ENCODE results near the gene OBSCN.

The OBSCN gene

DNA sequence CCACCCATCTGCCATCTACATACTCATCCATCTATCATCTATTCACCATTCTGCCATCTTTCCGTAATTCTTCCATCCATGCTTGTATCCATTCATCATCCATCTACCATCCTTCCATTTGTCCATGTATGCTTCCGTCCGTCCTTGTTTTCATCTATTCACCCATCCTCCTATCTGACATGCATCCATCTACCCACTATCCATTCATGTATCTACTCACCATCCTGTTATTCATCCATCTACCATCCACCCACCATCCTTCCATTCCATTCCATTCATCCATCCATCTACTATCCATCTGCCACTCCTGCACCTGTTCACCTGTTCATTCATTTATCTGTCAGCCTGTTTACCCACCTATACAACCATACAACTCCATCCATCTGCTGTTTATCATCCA is 112.5 kb downstream of the OBSCN start:
- DNase-seq (ENCODE audit: low read depth): no peak

DNA sequence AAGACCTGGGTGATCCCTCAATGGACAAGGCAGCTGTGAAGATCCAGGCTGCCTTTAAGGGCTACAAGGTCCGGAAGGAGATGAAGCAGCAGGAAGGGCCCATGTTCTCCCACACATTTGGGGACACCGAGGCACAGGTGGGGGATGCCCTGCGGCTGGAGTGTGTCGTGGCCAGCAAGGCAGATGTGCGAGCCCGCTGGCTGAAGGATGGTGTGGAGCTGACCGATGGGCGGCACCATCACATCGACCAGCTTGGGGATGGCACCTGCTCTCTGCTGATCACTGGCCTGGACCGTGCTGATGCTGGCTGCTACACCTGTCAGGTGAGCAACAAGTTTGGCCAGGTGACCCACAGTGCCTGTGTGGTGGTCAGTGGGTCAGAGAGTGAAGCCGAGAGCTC is 113.6 kb downstream of the OBSCN start:
- DNase-seq (ENCODE audit: low read depth): no peak

DNA sequence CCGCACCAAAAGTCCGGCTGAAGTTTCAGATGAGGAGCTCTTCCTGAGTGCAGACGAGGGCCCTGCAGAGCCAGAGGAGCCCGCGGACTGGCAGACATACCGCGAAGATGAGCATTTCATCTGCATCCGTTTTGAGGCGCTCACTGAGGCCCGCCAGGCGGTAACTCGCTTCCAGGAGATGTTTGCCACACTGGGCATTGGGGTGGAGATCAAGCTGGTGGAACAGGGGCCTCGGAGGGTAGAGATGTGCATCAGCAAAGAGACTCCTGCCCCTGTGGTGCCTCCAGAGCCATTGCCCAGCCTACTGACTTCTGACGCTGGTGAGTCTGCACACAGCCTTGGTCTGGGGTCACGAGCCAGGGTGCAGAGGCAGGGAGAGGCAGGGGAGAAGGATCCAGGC is 114.1 kb downstream of the OBSCN start:
- DNase-seq (ENCODE audit: low read depth): no peak

DNA sequence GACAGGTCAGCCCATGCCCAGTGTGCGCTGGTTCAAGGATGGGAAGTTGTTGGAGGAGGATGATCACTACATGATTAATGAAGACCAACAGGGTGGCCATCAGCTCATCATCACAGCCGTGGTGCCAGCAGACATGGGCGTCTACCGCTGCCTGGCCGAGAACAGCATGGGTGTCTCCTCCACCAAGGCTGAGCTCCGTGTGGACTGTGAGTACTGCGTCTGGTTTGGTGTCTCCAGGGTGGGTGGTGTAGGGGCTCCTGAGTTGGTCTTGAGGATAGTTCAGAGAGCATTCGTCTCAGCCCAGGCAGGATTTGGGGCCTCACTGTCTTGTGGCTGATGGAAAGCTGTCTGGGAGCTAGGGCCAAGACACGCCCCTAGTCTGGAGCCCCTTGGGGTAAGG is 115.6 kb downstream of the OBSCN start:
- DNase-seq (ENCODE audit: low read depth): no peak

DNA sequence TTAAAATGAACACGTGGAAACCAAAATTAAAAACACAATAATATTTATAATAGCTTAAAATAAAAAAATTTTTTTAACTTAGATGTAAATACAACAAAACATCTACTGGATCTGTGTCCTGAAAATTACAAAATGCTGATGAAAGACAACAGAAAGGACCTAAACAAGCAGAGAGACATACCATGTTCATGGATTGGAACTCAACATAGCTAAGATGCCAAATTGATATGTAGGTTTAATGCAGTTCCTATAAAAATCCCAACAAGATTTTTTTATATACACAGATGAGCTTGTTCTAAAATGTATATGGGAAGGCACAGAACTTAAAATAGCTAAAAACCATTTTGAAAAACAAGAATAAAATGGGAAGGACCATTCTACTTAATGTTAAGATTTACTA is 117.4 kb downstream of the OBSCN start:
- no peak for DNase-seq (ENCODE audit: low read depth)

DNA sequence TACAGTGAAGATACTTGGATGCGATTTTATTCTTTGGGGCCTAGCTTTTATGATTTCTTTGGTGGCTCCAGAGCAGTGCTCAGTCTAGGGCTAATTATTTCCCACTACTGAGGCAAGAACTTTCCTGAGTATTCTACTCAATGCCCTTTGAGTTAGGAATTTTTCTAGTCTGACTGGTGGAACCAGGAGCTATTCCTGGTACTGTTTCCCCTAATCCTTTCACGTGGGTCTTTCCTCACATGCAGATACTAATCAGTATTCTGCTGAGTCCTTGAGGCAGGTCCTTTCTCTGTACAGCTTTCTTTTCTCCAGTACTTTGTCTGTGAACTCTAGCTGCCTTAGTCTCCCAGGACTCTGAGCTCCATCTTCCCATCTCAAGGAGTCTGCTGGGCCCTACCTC is 122.0 kb downstream of the OBSCN start:
- no peak for DNase-seq (ENCODE audit: low read depth)

DNA sequence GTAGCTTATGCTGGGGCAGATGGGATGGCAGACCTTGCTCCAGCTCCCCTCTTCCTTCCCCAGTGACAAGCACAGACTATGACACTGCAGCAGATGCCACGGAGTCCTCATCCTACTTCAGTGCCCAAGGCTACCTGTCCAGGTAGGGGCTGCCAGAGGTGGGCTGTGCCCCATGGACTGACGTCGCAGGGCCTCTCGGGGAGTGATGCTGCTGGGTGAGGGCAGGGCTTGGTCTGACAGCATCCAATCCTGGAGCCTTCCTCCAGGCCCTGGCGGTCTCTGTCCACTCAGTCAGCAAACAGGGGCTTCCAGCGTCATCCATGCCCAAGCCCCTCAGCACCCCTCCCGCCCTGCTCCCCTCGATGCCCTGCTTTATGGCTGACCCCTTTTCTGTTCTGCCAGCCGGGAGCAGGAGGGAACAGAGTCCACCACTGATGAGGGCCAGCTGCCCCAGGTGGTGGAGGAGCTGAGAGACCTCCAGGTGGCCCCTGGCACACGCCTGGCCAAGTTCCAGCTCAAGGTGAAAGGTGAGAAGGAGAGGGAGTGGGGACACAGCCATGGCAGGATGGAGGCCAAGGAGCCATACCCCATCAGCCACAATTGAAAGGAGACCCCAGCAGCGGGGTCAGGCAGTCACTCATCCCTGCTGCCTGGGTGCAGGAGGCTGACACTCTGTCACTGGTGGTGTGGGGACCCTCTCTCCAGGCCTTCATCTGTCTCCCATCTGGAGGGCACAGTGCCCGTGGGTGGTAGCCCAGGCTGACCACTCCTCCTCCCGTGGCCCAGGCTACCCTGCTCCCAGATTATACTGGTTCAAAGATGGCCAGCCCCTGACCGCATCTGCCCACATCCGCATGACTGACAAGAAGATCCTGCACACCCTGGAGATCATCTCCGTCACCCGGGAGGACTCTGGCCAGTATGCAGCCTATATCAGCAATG is 125.2 kb downstream of the OBSCN start:
- DNase-seq (ENCODE audit: low read depth): no peak

DNA sequence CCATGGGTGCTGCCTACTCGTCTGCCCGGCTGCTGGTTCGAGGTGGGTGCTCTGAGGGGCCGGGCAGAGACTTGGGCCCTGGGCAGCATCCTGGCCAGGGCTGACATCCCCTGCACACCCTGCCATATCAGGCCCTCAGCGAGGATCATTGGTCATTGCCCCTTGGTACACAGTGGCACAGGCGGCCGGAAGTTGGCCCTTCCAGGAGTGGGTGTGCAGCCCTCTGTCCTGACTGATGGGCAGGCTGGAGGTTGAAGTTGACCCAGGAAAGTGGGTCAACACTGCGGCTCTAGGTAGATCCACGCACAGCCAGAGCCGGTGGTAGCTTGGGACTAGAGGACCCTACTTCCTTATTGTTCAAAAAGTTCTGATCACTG is 125.9 kb downstream of the OBSCN start:
- DNase-seq (ENCODE audit: low read depth): no peak

DNA sequence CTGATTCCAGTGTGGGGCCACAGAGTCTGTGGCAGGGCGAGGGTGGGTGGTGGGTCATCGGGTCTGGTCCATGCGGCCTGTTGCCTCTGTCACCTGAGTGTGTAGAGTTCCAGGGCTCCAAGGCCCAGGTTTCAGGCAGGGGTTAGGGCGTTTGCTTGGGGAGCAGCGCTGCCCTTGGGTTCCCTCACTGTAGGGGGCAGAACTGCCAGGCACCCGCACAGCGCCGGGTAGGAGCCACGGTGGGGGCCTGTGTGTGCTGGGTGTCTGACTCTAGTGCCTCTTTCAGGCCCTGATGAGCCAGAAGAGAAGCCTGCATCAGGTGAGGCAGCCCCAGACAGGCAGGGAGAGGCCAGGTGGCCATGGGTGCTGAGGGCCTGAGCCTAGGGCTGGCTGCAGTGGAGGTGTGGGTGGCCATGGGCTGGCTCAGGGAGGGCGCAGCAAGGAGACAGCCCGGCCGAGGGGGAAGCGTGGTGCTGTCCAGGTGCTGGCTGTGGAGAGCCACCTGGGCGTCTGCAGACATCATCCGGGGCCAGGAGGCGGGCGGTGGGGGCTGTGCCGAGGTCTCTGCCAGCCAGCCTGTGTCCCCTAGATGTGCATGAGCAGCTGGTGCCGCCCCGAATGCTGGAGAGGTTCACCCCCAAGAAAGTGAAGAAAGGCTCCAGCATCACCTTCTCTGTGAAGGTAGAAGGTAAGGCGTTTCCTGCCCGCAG is 126.5 kb downstream of the OBSCN start:
- DNase-seq (ENCODE audit: low read depth): no peak

DNA sequence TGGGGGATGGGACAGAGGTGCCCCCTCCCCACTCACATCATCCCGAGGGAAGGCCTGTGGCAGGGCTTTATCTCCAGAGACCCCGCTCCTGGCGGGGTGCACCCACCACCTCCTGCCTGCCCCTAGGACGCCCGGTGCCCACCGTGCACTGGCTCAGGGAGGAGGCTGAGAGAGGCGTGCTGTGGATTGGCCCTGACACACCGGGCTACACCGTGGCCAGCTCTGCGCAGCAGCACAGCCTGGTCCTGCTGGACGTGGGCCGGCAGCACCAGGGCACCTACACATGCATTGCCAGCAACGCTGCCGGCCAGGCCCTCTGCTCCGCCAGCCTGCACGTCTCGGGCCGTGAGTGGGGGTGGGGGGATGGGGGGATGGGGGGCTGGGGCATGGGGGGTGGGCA is 127.1 kb downstream of the OBSCN start:
- no peak for DNase-seq (ENCODE audit: low read depth)

DNA sequence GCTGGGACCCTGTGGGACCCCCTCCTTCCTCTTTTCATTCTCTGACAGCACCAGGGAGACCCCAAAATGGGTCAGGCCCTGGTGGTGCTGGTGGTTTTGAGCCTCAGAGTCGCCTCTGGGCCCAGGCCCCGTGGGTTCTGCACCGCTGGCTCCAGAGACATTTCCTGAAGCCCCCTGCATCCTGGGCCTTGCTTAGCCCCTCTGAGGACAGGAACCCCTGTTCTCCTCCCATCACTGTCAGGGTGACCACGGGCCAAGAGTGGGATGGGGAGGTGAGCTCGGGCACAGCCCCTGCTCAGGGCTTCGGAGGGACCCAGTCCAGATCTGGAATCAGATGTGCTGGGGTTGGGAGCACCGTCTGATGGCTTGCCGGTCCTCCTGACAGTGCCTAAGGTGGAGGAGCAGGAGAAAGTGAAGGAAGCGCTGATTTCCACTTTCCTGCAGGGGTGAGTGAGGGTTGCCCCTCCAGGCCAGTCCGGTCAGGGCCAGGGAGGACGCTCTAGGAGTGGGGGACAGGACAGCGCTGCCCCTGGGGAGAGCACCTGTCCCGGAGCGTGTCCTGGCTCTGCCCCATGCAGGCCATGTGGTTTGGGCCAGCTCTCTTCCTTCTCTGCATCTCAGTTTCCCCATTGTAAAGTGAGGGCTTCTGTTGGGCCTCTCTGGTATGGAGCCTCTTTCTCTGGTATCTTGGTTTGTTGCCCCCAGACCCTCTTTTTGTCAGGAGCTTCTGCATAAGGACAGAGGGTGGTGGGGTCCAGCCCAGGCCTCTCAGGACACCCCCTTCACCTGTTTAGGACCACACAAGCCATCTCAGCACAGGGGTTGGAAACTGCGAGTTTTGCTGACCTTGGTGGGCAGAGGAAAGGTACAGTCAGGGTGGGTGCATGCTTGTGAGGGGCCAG is 127.8 kb downstream of the OBSCN start:
- DNase-seq (ENCODE audit: low read depth): no peak

DNA sequence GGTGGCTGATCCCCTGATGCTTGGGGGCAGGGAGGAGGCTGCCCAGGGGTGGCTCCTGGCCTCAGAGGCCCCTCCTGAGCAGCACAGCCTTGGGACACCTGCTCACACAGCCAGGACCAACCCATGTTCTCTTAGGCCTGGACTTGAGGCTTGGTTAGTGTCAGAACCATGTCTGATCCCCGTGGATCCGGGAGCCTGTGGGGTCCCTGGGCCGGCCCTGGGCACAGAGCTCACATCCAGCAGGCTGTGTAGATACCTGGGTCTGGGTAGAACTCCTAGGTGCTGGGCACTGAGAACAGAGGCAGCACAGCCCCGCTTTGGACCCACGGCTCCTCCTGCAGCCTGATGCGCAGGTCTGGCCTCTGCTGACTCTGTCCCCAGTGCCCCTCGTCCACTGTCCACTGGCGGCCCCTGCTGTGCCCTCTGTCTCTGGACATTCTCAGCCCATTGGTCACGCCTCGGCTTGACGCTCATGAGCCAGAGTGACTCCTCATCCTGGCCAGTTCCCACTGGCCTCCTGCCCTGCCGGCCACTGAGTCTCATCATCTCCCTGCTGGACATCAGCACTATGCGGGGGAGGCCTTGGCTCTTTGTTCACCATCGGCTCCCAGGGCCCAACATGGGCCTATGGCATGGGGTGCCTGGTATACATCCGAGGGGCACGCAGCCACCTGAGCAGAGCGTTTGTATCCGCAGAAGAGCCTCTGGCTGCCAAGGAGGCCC is 128.6 kb downstream of the OBSCN start:
- no peak for DNase-seq (ENCODE audit: low read depth)

DNA sequence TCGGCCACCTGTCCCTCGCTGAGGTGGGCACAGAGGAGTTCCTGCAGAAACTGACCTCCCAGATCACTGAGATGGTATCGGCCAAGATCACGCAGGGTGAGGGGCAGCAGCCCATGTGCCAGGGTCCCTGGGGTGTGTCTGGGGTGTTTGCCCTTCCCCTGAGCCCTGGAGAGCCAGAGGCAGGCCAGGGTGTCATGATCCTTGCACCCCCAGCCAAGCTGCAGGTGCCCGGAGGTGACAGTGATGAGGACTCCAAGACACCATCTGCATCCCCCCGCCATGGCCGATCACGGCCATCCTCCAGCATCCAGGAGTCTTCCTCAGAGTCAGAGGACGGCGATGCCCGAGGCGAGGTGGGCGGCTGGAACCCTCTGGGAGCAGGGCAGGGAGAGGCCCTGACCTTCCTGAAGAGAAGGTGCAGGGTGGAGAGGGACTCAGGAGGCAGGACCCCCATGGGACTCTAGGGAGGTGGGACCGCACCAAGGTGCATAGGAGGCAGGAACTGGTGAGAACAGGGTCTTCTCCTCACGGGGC is 129.3 kb downstream of the OBSCN start:
- DNase-seq (ENCODE audit: low read depth): no peak

DNA sequence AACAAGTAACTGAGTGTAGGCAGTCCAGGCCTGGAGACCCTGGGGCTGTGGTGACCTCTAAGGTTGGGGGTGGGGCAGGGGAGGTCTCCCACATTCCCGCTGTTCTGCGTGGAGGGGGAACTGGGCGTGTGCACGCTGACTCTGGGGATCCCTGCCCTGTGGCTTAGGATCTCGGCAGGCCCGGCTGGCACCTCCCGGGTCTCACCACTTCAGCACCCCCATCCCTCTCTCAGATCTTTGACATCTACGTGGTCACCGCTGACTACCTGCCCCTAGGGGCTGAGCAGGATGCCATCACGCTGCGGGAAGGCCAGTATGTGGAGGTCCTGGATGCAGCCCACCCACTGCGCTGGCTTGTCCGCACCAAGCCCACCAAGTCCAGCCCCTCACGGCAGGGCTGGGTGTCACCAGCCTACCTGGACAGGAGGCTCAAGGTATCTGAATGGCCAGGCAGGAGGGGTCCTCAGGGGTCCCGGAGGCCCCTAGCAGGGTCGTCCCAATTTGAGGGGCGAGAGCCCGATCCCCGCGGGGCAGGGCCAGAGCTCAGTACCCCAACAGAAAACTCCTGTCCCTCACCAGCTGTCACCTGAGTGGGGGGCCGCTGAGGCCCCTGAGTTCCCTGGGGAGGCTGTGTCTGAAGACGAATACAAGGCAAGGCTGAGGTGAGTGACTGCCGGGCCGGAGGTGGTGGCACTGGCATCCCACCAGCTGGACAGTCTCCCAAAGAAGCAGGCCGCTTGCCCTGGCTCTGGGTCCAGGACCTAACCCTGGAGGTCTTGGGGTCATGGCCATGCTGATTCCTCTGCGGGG is 130.1 kb downstream of the OBSCN start:
- DNase-seq (ENCODE audit: low read depth): no peak

DNA sequence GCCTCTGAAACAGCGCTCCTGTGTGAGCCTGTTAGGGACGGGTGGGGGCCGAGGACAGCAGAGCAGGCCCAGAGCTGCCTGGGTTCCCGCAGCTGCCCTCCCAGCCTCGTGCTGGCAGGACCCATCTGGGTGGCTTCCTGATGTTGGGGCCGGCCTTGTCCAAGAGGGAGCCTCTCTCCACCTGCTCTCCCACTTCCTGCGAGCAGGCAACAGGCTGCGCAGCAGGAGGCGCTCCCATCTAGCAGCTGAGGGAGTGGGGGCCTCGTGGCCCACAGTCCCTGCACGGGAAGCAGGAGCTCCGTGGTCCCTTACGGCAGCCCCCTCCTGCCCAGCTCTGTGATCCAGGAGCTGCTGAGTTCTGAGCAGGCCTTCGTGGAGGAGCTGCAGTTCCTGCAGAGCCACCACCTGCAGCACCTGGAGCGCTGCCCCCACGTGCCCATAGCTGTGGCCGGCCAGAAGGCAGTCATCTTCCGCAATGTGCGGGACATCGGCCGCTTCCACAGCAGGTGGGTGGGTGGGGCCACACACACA is 130.7 kb downstream of the OBSCN start:
- DNase-seq (ENCODE audit: low read depth): no peak

DNA sequence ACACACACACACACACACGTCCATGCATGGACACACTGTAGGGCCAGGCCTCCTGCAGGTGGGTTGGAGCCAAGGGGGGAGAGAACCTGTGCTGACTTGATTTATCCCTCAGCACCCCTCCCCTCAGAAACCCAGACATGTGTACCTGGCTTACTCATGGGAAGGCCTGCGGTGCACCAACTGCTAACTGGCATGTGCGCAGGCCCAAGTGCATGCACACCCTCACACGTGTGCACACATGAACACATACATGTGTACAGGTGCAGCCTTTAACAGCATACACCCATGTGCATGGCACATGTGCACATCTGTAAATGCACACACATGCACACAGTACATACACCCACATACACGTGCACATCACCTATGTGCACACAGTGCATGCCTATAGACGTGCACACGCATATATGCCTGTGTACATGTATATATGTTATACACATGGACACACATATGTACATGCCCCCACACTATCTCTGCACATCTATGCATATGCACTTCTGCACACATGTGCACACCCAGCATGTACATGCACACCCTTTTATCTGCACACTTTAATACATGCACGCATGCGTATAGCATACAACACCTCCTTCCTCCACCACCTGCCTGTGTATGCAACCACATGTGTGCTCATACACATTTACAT is 131.3 kb downstream of the OBSCN start:
- DNase-seq (ENCODE audit: low read depth): no peak

DNA sequence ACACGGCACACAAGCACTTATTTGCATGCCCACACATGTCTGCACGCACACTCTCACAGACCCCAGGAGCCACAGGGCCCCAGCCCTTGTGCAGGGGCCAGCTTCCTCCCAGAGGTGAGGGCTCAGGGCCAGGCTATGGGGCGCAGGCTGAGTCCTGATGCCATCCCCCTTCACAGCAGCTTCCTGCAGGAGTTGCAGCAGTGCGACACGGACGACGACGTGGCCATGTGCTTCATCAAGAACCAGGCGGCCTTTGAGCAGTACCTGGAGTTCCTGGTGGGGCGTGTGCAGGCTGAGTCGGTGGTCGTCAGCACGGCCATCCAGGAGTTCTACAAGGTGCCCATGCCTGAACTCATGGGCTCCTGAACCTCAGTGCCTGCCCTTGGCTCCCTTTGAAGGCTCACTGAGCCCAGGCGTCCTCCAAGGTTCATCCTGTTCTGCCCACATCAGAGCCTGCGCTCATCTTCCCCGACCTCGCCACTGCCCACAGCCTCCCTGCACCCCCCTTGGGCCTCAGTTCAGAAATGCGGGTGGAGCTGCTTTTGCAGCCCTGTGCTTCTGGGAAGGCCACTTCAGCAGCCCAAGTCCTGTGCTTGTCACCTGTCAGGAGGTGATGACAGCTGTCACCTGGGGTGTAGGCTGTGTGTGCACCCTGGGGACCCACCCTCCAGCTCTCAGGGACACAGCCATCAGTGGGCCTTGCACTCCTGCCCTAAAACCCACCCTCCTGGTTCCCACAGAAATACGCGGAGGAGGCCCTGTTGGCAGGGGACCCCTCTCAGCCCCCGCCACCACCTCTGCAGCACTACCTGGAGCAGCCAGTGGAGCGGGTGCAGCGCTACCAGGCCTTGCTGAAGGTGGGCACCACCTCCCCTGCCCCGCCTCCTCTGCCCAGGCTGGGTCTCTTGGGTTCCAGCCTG is 132.2 kb downstream of the OBSCN start:
- no peak for DNase-seq (ENCODE audit: low read depth)

DNA sequence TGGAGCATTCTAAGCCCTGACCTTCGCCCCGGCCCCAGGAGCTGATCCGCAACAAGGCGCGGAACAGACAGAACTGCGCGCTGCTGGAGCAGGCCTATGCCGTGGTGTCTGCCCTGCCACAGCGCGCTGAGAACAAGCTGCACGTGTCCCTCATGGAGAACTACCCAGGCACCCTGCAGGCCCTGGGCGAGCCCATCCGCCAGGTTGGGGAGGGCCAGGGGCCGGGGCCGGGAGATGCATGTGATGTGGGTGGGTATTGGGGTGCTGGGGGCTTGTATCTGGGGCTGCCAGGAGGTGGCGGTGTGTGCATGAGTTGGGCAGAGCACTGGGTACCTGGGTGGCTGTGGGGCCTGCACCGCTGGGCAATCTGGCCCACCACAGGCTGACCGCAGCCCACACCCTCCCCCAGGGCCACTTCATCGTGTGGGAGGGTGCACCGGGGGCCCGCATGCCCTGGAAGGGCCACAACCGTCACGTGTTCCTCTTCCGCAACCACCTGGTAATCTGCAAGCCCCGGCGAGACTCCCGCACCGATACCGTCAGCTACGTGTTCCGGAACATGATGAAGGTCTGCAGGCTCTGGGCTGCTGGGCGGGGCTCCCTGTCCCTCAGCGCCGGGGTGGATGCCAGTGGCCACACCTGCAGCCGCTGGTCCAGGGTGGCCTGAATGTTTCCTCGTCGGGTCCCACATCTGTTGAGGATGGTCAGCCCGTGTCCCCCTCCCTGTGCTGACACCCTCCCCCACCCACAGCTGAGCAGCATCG is 133.0 kb downstream of the OBSCN start:
- no peak for DNase-seq (ENCODE audit: low read depth)

All from activated T-cell treated with anti-CD3 and anti-CD28 coated beads for 1 hour (primary cell).